GM19372 (cell line): ENCODE measurements around the gene ALDH1A2.

Experiments used
- ATAC-seq: cut with Tn5 transposase; IDR thresholded peaks from one replicate; pipeline ENCODE4 v1.9.1; 2021; ENCODE audit warnings: mild to moderate bottlenecking, low read depth, moderate library complexity; ENCODE audit not compliant: unreplicated experiment

The ALDH1A2 gene

GRCh38 chr15:57947282-57947681, 118.2 kb downstream of the ALDH1A2 start:
- no peak for ATAC-seq

GRCh38 chr15:57946491-57947048, 118.9 kb downstream of the ALDH1A2 start:
- ATAC-seq = no peak

GRCh38 chr15:57945616-57946015, 119.9 kb downstream of the ALDH1A2 start:
- ATAC-seq = no peak

- ATAC-seq = no peak
Measured at GRCh38 chr15:57943754-57944420, 121.6 kb downstream of the ALDH1A2 start.

- ATAC-seq = no peak
Measured at GRCh38 chr15:57943171-57943570, 122.3 kb downstream of the ALDH1A2 start.

- ATAC-seq = no peak
Measured at GRCh38 chr15:57941816-57942215, 123.7 kb downstream of the ALDH1A2 start.

- no peak for ATAC-seq
Measured at GRCh38 chr15:57932348-57932747, 133.2 kb downstream of the ALDH1A2 start.

- no peak for ATAC-seq
Measured at GRCh38 chr15:57931570-57931969, 133.9 kb downstream of the ALDH1A2 start.

- no peak for ATAC-seq
Measured at GRCh38 chr15:57927091-57927631, 138.3 kb downstream of the ALDH1A2 start.

- no peak for ATAC-seq
Measured at GRCh38 chr15:57925650-57926049, 139.9 kb downstream of the ALDH1A2 start.

- ATAC-seq = no peak
Measured at GRCh38 chr15:57924598-57924997, 140.9 kb downstream of the ALDH1A2 start.

- no peak for ATAC-seq
Measured at GRCh38 chr15:57923750-57924149, 141.8 kb downstream of the ALDH1A2 start.

- ATAC-seq = no peak
Measured at GRCh38 chr15:57923306-57923705, 142.2 kb downstream of the ALDH1A2 start.

GRCh38 chr15:57922776-57923175, 142.7 kb downstream of the ALDH1A2 start:
- ATAC-seq = no peak

- no peak for ATAC-seq
Measured at GRCh38 chr15:57921371-57921770, 144.1 kb downstream of the ALDH1A2 start.

- ATAC-seq = no peak
Measured at GRCh38 chr15:57920911-57921310, 144.6 kb downstream of the ALDH1A2 start.

GRCh38 chr15:57919754-57920153, 145.8 kb downstream of the ALDH1A2 start:
- no peak for ATAC-seq

GRCh38 chr15:57917998-57918397, 147.5 kb downstream of the ALDH1A2 start:
- no peak for ATAC-seq

- no peak for ATAC-seq
Measured at GRCh38 chr15:57916695-57917094, 148.8 kb downstream of the ALDH1A2 start.

GRCh38 chr15:57915827-57916531, 149.5 kb downstream of the ALDH1A2 start:
- no peak for ATAC-seq

GRCh38 chr15:57914350-57915055, 151.0 kb downstream of the ALDH1A2 start:
- no peak for ATAC-seq
